ENCODE data around the gene LTBP1.

Gene LTBP1

DNA sequence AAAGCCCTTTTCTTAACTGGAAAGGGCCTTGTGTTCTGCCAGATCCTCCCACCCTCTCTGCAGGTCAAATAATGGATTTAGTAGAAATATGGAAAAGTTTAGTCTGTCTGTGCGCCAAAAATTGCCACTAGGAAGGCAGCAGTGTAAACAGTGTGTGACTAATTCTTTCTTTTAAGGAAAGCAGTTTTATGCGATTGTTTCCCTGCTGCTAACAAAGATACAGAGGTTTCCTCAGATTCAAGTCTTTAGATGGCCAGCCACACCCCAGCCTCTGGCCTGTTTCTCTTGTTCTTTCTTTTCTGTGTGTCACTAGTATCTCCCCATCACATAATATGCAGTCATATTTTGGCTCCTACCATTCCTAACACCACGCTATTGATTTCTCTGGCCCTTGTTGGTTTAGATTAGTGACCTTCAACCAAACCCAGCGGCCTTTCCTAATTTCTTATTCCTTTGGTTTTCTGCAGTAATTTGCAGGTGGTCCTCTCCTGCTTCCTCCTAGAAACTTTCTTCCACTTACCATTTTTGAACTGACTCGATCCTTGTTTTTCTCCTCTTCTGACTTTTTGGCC is 157.4 kb downstream of the LTBP1 start:
- Histone ChIP-seq H2BK12ac (ENCODE audit: low read length) (no peak overlapping the region), H3K9ac (ENCODE audit: low read length) (no peak overlapping the region), H3K9me3 (ENCODE audit: insufficient read depth, low read depth, low read length) (no peaks in the 10 kb centered on the region), H2BK5ac (ENCODE audit: low read depth, low read length, poor library complexity) (no peak overlapping the region), H3K79me2 (ENCODE audit: control insufficient read depth, insufficient read depth, low read length, poor library complexity) (no peaks in the 10 kb centered on the region), H4K8ac (ENCODE audit: low read depth, low read length) (no peak overlapping the region), H3K4me2 (ENCODE audit: low read length) (no peak overlapping the region), H2AK5ac (ENCODE audit: low read length) (no peak overlapping the region), H3K23ac (ENCODE audit: low read length) (no peak overlapping the region), H3K27me3 (ENCODE audit: insufficient read depth, low read length) (no peaks in the 10 kb centered on the region), H4K12ac (ENCODE audit: low read depth, low read length) (no peak overlapping the region), H3K18ac (ENCODE audit: low read length) (no peak overlapping the region), H4K91ac (ENCODE audit: low read depth, low read length) (no peak overlapping the region), H3K36me3 (ENCODE audit: control insufficient read depth in 1 of 2, insufficient read depth in 2 of 2, low read length in 2 of 2) (no peaks in the 10 kb centered on the region), H3K4me3 (ENCODE audit: low read depth, low read length) (no peak overlapping the region), H2BK120ac (ENCODE audit: insufficient read depth, low read length, poor library complexity) (no peak overlapping the region), H3K4me1 (ENCODE audit: control insufficient read depth in 1 of 2, insufficient read depth in 2 of 2, low read length in 2 of 2) (no peaks in the 10 kb centered on the region), H3K4ac (ENCODE audit: low read depth, low read length) (no peak overlapping the region), H3K79me1 (ENCODE audit: low read length) (no peaks in the 10 kb centered on the region), H3K27ac (ENCODE audit: low read depth, low read length) (no peak overlapping the region), H2AFZ (ENCODE audit: insufficient read depth, low read length, poor library complexity) (no peak overlapping the region), H3K14ac (ENCODE audit: low read length) (no peak overlapping the region)
- no peak for DNase-seq
- no CpG with 5 or more reads among the region's 5 CpGs for WGBS (ENCODE audit: extremely low coverage, insufficient coverage, insufficient read length)

DNA sequence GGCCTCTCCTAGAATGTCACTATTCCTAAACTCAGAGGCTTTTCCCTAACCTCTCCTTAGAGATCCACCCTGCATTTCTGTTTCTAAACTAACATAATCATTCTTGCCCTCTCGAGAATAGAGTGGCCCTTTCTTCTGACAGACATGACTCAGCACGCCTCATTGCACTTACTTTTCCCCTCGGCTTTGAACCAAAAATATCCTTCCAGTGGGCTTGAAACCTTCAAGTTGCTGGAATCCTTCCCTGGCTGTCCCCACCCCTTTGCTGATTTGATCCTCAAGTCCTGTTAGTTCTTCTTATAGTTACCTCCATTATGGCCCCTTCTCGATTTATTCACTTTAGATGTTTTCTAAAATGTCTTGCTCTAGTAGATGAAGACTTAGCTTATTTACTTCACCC is 158.0 kb downstream of the LTBP1 start:
- no peak overlapping the region for H4K91ac ChIP-seq (ENCODE audit: low read depth, low read length)
- no peaks in the 10 kb centered on the region for H3K36me3 ChIP-seq (ENCODE audit: control insufficient read depth in 1 of 2, insufficient read depth in 2 of 2, low read length in 2 of 2)
- no peaks in the 10 kb centered on the region for H3K4me1 ChIP-seq (ENCODE audit: control insufficient read depth in 1 of 2, insufficient read depth in 2 of 2, low read length in 2 of 2)
- no peak overlapping the region for H3K4me2 ChIP-seq (ENCODE audit: low read length)
- H2BK12ac ChIP-seq (ENCODE audit: low read length) = no peak overlapping the region
- no peak for DNase-seq
- H2AFZ ChIP-seq (ENCODE audit: insufficient read depth, low read length, poor library complexity) = no peak overlapping the region
- no peak overlapping the region for H3K4ac ChIP-seq (ENCODE audit: low read depth, low read length)
- H3K79me2 ChIP-seq (ENCODE audit: control insufficient read depth, insufficient read depth, low read length, poor library complexity) = no peaks in the 10 kb centered on the region
- no peak overlapping the region for H2BK120ac ChIP-seq (ENCODE audit: insufficient read depth, low read length, poor library complexity)
- H3K4me3 ChIP-seq (ENCODE audit: low read depth, low read length) = no peak overlapping the region
- no peak overlapping the region for H3K18ac ChIP-seq (ENCODE audit: low read length)
- H3K27me3 ChIP-seq (ENCODE audit: insufficient read depth, low read length) = no peaks in the 10 kb centered on the region
- no peak overlapping the region for H4K8ac ChIP-seq (ENCODE audit: low read depth, low read length)
- H3K23ac ChIP-seq (ENCODE audit: low read length) = no peak overlapping the region
- no peak overlapping the region for H4K12ac ChIP-seq (ENCODE audit: low read depth, low read length)
- whole genome bisulfite sequencing (ENCODE audit: extremely low coverage, insufficient coverage, insufficient read length) = no CpG with 5 or more reads among the region's 4 CpGs
- no peak overlapping the region for H2BK5ac ChIP-seq (ENCODE audit: low read depth, low read length, poor library complexity)
- no peak overlapping the region for H3K9ac ChIP-seq (ENCODE audit: low read length)
- H3K79me1 ChIP-seq (ENCODE audit: low read length) = no peaks in the 10 kb centered on the region
- H3K27ac ChIP-seq (ENCODE audit: low read depth, low read length) = no peak overlapping the region
- H2AK5ac ChIP-seq (ENCODE audit: low read length) = no peak overlapping the region
- H3K14ac ChIP-seq (ENCODE audit: low read length) = no peak overlapping the region
- no peaks in the 10 kb centered on the region for H3K9me3 ChIP-seq (ENCODE audit: insufficient read depth, low read depth, low read length)

DNA sequence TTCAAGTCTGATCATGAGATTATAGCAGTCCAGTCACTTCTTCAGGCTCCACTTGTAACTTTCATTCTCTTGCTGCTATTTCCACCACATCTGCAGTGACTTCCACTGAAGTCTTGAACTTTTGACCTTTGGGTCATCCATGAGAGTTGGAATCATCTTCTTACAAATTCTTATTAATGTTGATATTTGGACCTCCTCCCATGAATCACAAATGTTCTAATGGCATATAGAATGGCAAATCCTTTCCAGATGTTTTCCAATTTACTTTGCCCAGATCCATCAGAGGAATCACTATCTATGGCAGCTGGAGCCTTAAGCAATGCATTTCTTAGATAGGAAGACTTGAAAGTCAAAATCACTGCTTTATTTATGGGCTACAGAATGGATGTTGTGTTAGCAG is 159.4 kb downstream of the LTBP1 start:
- no peak overlapping the region for H3K4me3 ChIP-seq (ENCODE audit: low read depth, low read length)
- no peaks in the 10 kb centered on the region for H3K79me2 ChIP-seq (ENCODE audit: control insufficient read depth, insufficient read depth, low read length, poor library complexity)
- no peak overlapping the region for H3K9ac ChIP-seq (ENCODE audit: low read length)
- H3K4ac ChIP-seq (ENCODE audit: low read depth, low read length) = no peak overlapping the region
- H3K18ac ChIP-seq (ENCODE audit: low read length) = no peak overlapping the region
- no peak overlapping the region for H2BK12ac ChIP-seq (ENCODE audit: low read length)
- H3K9me3 ChIP-seq (ENCODE audit: insufficient read depth, low read depth, low read length) = no peaks in the 10 kb centered on the region
- no peak overlapping the region for H4K8ac ChIP-seq (ENCODE audit: low read depth, low read length)
- no peaks in the 10 kb centered on the region for H3K36me3 ChIP-seq (ENCODE audit: control insufficient read depth in 1 of 2, insufficient read depth in 2 of 2, low read length in 2 of 2)
- no peak overlapping the region for H4K91ac ChIP-seq (ENCODE audit: low read depth, low read length)
- no peak overlapping the region for H3K14ac ChIP-seq (ENCODE audit: low read length)
- no peaks in the 10 kb centered on the region for H3K27me3 ChIP-seq (ENCODE audit: insufficient read depth, low read length)
- H2AK5ac ChIP-seq (ENCODE audit: low read length) = no peak overlapping the region
- no peak overlapping the region for H3K4me2 ChIP-seq (ENCODE audit: low read length)
- H3K23ac ChIP-seq (ENCODE audit: low read length) = no peak overlapping the region
- no peak overlapping the region for H2BK120ac ChIP-seq (ENCODE audit: insufficient read depth, low read length, poor library complexity)
- no peaks in the 10 kb centered on the region for H3K4me1 ChIP-seq (ENCODE audit: control insufficient read depth in 1 of 2, insufficient read depth in 2 of 2, low read length in 2 of 2)
- H2AFZ ChIP-seq (ENCODE audit: insufficient read depth, low read length, poor library complexity) = no peak overlapping the region
- H4K12ac ChIP-seq (ENCODE audit: low read depth, low read length) = no peak overlapping the region
- DNase-seq = no peak
- H2BK5ac ChIP-seq (ENCODE audit: low read depth, low read length, poor library complexity) = no peak overlapping the region
- no peak overlapping the region for H3K27ac ChIP-seq (ENCODE audit: low read depth, low read length)
- no peaks in the 10 kb centered on the region for H3K79me1 ChIP-seq (ENCODE audit: low read length)

DNA sequence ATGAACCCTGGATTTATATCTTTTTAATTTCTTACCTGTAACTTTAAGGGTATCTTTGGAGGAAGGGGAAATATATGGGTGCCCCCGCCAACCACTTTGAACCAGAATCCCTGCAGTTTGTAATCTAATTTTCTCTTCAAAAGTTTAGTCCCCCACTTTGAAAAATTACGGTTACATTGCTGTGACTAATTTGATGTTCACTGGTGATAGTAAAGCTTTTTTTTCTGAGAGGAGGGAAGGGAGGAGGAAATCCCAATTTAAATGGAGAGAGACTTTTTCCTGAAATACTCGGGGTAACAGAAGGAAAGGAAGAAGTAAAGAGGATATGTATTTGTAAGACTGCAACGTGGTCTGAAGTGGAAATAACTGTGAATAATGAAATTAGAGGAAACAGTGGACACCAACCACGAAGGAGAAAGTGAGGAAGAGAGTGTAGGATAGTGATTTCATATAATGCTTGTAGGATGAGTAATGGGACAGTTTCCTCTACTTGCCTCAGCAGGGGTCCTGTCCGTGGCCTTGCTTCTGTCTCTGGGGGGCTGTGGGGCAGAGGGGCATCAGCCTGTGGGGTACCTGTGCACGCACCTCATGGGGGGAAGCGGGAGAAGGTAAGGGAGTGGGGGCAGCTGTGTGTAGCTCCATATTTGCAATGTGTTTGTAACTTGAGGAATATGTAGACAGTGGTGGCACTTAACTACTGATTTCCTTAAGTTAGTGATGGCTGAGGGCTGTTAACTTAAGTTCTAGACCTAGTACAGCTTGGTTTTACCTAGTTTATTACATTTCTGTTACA is 161.1 kb downstream of the LTBP1 start:
- H3K79me2 ChIP-seq (ENCODE audit: control insufficient read depth, insufficient read depth, low read length, poor library complexity) = no peaks in the 10 kb centered on the region
- peak in 1 of 2 donors; percentile 21 for DNase-seq
- WGBS (ENCODE audit: extremely low coverage, insufficient coverage, insufficient read length) = 100% methylated on average over 1 of the region's 8 CpGs

More for the DNA sequence above, 161.1 kb downstream of the LTBP1 start:
- Histone ChIP-seq H3K4ac (ENCODE audit: low read depth, low read length) (no peak overlapping the region), H3K27ac (ENCODE audit: low read depth, low read length) (no peak overlapping the region), H3K36me3 (ENCODE audit: control insufficient read depth in 1 of 2, insufficient read depth in 2 of 2, low read length in 2 of 2) (no peaks in the 10 kb centered on the region), H2BK12ac (ENCODE audit: low read length) (no peak overlapping the region), H3K4me3 (ENCODE audit: low read depth, low read length) (no peak overlapping the region), H3K4me1 (ENCODE audit: control insufficient read depth in 1 of 2, insufficient read depth in 2 of 2, low read length in 2 of 2) (no peaks in the 10 kb centered on the region), H3K9ac (ENCODE audit: low read length) (no peak overlapping the region), H3K79me1 (ENCODE audit: low read length) (no peaks in the 10 kb centered on the region), H4K91ac (ENCODE audit: low read depth, low read length) (no peak overlapping the region), H4K12ac (ENCODE audit: low read depth, low read length) (no peak overlapping the region), H2AFZ (ENCODE audit: insufficient read depth, low read length, poor library complexity) (no peak overlapping the region), H3K18ac (ENCODE audit: low read length) (no peak overlapping the region), H3K9me3 (ENCODE audit: insufficient read depth, low read depth, low read length) (no peaks in the 10 kb centered on the region), H3K27me3 (ENCODE audit: insufficient read depth, low read length) (no peaks in the 10 kb centered on the region), H3K4me2 (ENCODE audit: low read length) (no peak overlapping the region), H2AK5ac (ENCODE audit: low read length) (no peak overlapping the region), H3K14ac (ENCODE audit: low read length) (no peak overlapping the region), H2BK5ac (ENCODE audit: low read depth, low read length, poor library complexity) (no peak overlapping the region), H3K23ac (ENCODE audit: low read length) (no peak overlapping the region), H2BK120ac (ENCODE audit: insufficient read depth, low read length, poor library complexity) (no peak overlapping the region), H4K8ac (ENCODE audit: low read depth, low read length) (no peak overlapping the region)
